HG02610 (cell line): ENCODE data around the gene ARID1B.

Source experiments
- ATAC-seq: cut with Tn5 transposase; IDR thresholded peaks from one replicate; pipeline ENCODE4 v1.9.1; 2021; ENCODE audit warnings: mild to moderate bottlenecking, moderate library complexity; ENCODE audit not compliant: unreplicated experiment

Gene ARID1B

GRCh38 chr6:157017022-157017421 lies 239.8 kb downstream of the ARID1B start:
- ATAC-seq, result no peak

- no peak for ATAC-seq
These were observed 240.7 kb downstream of the ARID1B start for GRCh38 chr6:157017861-157018260.

GRCh38 chr6:157019115-157019641 lies 242.0 kb downstream of the ARID1B start:
- no peak for ATAC-seq

- no peak for ATAC-seq
These were observed 242.6 kb downstream of the ARID1B start for GRCh38 chr6:157019733-157020132.

GRCh38 chr6:157020398-157020797 lies 243.2 kb downstream of the ARID1B start:
- no peak for ATAC-seq

- ATAC-seq, result peak; percentile 42
These were observed 243.7 kb downstream of the ARID1B start for GRCh38 chr6:157020881-157021343.

- ATAC-seq, result peak; percentile 78
These were observed 244.3 kb downstream of the ARID1B start for GRCh38 chr6:157021344-157021992.

GRCh38 chr6:157021993-157022740 lies 245.0 kb downstream of the ARID1B start:
- peak; percentile 47 for ATAC-seq

- ATAC-seq, result no peak
These were observed 246.8 kb downstream of the ARID1B start for GRCh38 chr6:157023958-157024357.

- ATAC-seq, result no peak
These were observed 247.6 kb downstream of the ARID1B start for GRCh38 chr6:157024745-157025144.

- no peak for ATAC-seq
These were observed 248.3 kb downstream of the ARID1B start for GRCh38 chr6:157025437-157025836.

GRCh38 chr6:157029980-157030690 lies 253.0 kb downstream of the ARID1B start:
- ATAC-seq, result peak; percentile 74

GRCh38 chr6:157030755-157031154 lies 253.6 kb downstream of the ARID1B start:
- ATAC-seq, result no peak

GRCh38 chr6:157032923-157033322 lies 255.7 kb downstream of the ARID1B start:
- no peak for ATAC-seq

GRCh38 chr6:157033428-157034140 lies 256.4 kb downstream of the ARID1B start:
- ATAC-seq, result peak; percentile 30

GRCh38 chr6:157034436-157035230 lies 257.5 kb downstream of the ARID1B start:
- ATAC-seq, result peak; percentile 40

- no peak for ATAC-seq
These were observed 258.4 kb downstream of the ARID1B start for GRCh38 chr6:157035546-157035945.

GRCh38 chr6:157036245-157036711 lies 259.1 kb downstream of the ARID1B start:
- ATAC-seq, result no peak

GRCh38 chr6:157037165-157037564 lies 260.0 kb downstream of the ARID1B start:
- ATAC-seq, result no peak

GRCh38 chr6:157038610-157039009 lies 261.4 kb downstream of the ARID1B start:
- no peak for ATAC-seq
